ENCODE measurements around the gene METTL23. TPM values are rescaled to one million over a fixed set of nuclear protein-coding genes. Genes with fewer than 3 reads are reported as not detected.
"Not testable (repeated sequence)": the region's sequence is repeated elsewhere in the genome, so short reads cannot be mapped to it uniquely, and the experiment has no call there.

METTL23 gene
- polyA plus RNA-seq, 12 donors, result 11.9 to 28.1 (median 21.1) TPM; not detected in 1

DNA sequence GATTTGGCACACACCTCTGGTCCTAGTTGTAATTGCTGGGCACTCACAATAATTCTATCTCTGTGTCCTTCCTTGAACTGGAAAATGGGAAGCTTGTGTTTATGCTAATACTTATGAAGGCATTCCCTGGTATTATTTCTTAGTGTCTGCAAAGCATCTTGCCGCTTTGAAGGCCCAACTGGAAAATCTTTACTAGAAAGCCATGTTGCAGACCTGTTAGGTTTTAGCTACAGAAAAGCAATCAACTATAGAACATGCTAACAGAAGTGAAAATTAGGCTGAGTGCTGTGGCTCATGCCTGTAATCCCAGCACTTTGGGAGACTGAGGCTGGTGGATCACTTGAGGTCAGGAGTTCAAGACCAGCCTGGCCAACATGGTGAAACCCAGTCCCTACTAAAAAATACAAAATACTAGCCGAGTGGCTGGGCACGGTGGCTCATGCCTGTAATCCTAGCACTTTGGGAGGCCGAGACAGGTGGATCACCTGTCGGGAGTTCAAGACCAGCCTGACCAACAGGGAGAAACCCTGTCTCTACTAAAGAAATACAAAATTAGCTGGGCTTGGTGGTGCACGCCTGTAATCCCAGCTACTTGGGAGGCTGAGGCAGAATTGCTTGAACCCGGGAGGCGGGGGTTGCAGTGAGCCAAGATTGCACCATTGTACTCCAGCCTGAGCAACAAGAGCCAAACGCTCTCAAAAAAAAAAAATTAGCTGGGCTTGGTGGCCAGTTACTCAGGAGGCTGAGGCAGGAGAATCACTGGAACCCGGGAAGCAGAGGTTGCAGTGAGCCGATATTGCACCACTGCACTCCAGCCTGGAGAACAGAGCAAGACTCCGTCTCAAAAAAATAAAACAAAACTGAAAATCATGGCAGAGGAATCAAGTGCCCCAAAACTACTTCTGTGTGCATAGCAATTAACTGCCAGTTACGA lies 5.4 kb downstream of the METTL23 start:
- DNase-seq, result not testable (repeated sequence)

DNA sequence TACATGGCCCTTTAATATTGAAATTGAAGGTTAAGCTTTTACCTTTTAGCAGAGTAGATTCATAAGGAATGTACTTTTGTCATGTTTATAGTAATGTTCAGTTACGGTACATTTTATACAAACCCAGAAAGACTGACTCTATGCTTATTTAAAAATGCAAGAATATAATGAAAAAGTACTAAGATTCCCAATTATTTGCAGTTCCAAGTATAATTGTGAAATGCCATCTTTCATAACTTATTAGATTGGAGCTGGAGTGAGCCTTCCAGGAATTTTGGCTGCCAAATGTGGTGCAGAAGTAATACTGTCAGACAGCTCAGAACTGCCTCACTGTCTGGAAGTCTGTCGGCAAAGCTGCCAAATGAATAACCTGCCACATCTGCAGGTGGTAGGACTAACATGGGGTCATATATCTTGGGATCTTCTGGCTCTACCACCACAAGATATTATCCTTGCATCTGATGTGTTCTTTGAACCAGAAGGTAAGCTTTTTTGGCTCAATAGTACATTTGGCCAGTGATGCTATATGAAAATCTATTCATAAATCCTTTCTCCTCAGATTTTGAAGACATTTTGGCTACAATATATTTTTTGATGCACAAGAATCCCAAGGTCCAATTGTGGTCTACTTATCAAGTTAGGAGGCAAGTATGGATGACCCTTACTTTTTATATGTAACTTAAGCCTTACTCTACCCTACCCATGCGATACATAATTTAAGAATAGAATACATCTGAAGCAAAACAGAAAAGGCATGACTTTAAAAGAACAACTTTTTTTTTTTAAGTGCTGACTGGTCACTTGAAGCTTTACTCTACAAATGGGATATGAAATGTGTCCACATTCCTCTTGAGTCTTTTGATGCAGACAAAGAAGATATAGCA lies 6.3 kb downstream of the METTL23 start:
- DNase-seq, result no peak

DNA sequence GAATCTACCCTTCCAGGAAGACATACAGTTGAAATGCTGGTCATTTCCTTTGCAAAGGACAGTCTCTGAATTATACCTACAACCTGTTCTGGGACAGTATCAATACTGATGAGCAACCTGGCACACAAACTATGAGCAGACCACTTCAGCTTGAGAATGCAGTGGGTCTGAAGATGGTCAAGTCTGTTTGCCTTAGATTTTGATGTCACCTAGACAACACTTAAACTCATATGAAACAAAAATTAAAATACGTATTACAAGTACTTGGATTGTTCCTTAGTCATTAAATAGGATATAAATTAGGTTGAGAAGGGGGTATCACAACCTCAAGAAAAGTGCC lies 6.9 kb downstream of the METTL23 start:
- DNase-seq, result no peak

DNA sequence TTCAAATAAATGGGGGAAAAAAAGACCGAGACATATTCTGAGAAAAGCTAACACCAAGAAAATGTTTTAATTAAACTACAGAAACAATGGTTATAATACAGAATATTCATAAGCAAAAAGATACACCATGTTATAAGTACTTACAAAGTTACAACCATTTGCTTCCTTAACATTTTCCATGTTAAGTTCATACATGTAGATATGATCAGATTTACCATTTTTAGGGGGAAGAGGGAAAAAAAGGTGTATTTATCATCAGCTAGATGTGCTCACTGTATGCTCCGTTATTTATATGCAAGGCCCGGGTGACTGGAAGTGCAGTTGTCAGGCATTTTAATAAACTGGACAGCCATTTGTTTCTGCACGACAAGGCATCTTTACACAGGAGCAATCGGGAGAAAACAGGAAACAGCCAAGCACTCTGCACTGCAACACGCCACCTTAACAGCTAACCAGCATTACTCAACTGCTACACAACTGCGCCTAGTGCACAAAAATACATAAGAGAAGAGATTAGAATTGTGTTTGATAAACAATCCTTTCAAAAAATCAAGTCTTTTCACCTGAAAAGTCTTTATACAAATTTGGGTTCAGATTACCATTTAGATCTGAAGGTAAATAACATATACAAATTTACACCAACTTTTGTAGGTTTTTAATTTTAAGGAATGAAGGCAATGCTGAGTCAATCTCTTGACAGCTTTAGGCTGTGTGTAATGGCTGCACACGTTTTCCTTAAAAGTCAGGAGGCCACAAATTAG lies 7.6 kb downstream of the METTL23 start:
- no peak for DNase-seq

DNA sequence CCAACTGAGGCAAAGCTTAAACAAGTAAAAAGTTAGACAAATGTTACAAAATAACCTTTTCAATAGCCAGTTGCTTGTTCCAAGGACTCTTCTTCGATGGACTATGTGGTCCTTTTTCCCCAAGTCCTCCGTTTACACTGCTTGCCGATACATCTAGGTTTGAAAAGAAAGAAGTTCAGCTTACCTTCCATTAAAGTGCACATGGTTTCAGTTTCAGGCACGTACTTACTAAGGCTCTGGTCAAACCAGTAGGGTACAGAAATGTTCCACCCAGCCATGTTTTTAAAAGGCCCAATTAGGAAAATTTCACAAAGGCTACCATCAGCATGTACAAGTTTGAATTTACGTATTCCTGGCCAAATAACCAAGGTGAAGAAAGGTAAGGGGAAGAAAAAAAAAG lies 8.4 kb downstream of the METTL23 start:
- no peak for DNase-seq

DNA sequence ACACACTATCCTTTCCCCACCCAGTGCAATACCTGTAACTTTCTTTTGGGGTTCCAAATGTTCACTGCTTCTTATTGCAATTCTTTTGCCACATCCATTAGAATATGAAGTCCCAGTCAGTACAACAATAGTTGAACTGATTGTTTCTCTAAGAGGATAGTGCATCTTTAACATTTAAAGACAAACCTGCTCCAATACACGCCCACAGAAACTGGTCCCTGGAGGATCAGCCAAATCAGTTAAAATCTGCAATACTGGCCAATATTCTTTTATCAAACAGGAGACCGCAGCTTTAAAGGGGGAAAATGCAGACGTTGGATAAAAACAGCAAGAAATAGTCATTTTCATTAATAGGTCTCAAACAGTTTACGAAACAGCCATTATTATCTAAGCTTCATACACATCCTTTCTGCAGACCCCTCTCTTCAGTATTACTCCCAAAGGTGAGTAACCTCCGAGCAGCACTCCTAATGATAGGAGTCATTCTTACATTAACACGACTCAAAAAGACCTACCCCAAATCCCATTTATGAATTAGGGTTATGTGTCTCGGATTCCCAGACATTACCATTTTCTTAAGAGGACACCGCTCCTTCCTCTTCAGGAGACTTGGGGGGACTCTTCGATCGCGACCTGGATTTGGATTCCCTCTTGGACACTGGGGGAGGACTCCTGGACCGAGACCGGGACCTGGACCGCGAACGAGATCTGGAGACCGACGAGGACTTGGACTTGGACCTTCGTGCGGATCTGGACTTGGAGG lies 9.1 kb downstream of the METTL23 start:
- no peak for DNase-seq

DNA sequence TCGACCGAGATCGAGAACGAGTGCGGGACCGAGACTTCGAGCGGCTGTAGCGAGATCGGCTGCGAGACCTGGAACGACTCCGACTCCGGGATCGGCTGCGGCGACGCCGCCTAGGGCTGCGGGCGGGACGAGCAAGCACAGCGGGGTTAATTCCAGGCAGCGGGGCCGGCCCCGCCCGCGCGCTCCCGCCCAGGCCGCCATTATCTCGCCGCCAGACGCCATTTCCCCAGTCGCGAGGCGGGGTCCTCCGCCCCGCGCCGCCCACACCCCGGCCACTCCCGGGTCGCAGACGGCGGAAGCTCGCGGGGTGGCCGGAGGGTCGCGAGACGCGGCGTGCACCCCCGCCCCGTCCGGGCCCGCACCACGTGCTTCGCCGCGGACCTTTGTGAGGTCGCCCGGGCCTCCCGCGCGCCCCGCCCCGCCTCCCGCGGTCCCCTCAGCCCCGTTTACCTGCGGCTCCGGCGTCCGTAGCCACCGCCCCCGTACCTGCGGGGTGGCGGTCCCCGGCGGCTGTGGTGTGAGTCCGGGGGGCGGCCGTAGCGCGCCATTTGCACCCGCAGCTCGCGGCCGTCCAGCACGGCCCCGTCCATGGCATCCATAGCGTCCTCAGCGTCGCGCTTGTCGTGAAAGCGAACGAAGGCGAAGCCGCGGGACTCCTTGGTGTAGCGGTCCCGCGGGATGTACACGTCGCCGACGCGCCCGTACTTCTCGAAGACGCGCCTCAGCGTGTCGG lies 9.9 kb downstream of the METTL23 start:
- peak; percentile 76 for DNase-seq

DNA sequence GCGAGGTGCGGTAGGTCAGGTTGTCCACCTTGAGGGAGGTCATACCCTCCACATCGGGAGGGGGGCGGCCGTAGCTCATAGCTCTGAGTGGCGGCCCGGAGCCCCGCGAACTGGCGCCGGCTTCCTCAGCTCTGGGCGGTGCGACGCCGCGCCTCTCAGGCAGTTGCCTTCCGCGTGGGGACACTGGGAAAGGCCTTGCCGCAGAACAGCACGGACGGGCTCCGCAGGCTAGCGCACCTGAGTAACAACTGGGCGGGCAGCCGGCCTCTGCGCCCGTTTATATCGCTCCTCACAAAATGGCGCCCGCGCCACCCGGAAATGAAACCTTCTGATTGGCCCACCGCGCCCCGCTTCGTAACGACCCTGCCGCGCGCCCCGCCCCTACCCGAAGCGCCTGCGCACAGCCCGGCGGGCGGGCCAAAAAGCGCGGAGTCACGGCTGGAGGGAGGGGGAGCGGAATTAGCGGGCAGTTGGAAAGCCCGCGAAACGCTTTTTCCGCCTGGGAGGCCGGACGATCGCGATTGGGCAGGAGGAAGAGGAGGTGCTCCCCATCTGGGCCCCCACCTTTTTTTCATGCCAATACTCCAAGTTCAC lies 10.5 kb downstream of the METTL23 start, which contains the start of gene SRSF2:
Gene SRSF2, minus strand, starts transcription at position 250 of the 594 bp plus-strand sequence. Its CDS starts 171 bp downstream, at position 79.
- peak; percentile 98 for DNase-seq

DNA sequence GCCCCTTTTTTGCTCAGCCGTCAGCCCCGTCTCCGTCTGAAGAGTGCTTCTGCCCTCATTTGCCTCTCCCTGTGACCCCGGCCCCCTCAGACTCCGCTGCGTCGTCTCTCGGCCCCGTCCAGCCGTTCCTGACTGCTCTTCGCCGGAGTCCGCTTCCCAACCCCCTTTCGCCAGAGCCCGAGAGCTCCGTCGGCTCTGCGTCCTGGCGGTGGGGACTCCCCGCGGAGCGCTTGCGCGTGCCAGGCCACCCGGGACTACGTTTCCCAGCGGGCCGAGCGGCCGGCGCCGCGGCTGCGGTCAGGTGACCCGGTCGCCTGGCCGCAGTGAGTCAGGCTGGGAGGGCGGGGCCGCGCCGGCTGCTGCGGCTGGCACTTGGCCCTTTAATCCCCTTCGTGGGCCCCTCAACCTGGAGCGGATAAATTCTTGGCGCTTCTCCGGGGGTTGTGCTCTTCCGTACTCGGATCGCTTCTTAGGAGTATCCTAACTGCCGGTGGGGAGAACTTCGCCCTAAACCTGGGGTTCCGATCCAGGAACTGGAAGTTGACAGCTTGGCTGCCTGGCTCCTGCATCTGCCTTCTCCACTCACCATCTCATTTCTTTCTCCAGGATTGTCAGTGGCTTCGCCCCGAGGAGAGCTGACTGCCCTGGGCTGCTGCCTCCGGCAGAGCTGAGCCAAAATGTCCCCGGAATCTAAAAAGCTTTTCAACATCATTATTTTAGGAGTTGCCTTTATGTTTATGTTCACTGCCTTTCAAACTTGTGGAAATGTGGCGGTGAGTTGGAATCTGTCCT lies 11.2 kb downstream of the METTL23 start, which contains the start of gene MFSD11:
Gene MFSD11, plus strand, starts transcription at position 444 of the 792 bp plus-strand sequence. Its CDS starts 234 bp downstream, at position 678.
- DNase-seq, result peak; percentile 96

DNA sequence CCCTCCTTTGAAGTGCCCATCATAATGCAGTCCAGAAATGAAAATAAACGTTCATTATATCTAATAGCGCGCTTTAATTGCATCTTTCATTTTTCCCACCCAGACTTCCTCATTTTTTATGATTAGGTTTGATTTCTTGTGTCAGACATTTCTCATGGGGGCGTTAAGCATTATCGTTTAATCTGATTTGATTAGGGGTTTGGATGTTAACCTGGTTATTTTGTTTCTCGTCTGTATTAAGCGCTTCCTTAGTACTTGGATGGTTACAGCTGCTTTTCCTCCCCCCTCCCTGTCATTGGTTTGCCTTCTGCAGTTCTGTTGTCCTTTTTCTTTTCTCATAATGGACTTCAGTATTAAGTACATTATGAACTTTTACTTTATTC lies 11.8 kb downstream of the METTL23 start:
- peak; percentile 28 for DNase-seq

DNA sequence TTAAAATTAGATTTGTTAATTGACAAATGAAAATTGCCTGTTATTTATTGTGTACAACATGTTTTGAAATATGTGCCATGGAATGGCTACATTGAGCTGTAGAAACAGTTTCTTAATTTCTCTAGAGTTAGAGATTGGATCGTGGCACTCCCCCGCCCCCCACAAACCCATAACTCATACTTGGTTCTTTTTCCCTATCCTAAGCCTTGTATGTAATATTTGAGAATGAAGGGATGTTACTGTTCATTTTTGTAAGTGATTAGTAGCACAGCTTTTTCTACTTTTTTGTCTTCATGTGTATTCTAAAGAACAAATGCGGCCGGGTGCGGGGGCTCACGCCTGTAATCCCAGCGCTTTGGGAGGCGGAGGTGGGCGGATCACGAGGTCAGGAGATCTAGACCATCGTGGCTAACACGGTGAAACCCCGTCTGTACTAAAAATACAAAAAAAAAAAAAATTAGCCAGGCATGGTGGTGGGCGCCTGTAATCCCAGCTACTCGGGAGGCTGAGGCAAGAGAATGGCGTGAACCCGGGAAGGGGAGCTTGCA lies 13.0 kb downstream of the METTL23 start:
- not testable (repeated sequence) for DNase-seq

DNA sequence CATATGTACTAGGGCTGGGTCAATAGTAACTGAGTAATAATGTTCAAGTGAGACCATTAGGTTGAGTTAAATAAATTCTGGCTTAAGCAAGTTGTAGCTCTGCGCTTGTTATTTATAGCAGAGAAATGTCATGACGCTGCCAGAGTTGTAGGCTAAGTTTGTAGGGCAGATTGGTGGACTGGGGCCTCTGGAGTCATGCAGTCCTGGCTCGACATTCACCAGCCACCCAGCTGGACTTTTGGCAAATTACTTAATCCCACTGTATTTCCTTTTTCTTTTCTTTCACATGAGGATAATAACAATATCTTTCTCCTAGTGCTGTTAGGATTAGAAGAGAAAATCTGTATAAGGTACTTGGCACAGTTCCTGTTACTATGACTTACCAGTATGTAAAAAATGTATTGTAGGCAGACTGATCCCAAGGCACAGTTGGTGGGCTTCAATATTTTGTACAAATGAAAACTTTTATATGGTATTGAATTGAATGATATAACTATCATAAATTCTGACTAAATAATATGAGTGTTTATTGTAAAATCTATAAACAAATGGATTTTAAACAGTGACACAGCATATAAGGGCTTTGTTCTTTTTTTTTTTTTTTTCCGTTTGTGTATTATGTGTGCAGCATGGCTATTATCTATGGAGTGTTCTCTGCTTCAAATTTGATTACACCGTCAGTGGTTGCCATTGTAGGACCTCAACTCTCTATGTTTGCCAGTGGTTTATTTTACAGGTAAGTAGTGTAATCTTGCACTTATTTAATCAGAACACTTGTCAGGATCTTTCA lies 13.9 kb downstream of the METTL23 start:
- DNase-seq, result peak; percentile 37

DNA sequence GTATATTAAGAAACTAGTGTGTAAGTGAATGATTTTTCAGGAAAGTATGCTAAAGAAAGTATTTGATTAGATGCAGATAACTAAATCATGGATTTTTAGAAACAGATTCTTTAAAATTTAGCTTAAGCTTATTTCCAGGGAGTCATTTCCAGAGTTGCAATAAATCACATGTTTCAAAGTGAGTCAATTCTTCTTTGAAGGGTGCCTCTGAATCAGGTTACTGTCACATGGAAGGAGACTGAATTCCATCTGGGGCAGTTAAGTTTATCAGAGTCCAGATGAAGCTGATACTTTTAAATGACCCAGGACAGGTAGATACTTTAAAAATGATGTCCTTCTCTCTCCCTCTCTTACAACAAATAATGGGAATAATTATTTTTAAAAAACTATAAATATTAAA lies 16.3 kb downstream of the METTL23 start:
- DNase-seq, result no peak

DNA sequence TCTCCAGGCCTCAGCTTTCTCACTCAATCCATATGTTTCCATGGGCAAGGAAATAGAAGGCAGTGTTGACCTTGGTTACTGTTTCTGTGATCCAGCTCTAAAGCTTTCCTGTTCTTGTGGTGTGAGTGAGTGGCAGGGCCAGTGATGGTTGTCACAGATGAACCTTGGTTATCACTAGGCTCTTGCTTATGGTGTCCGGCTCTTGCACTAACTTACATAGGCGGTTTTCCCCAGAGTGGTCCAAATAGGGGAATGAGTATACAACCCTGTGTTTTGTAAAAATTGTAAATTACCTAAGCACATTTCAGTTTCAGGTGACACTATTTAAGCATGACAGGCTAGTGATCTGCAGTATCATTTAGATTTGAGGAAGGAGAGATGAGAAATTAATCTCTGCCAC lies 18.1 kb downstream of the METTL23 start:
- DNase-seq, result no peak

DNA sequence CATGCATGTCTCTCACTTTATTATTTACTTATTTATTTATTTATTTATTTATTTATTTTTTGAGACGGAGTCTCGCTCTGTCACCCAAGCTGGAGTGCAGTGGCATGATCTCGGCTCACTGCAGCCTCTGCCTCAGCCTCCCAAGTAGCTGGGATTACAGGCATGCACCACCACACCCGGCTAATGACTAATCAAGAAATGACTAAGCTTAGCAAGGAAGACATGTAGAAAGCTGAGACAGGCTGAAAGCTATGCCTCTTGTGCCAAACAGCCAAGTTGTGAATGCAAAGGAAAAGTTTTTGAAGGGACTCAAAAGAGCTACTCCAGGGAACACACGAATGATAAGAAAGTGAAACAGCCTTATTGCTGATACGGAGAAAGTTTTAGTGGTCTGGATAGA lies 19.1 kb downstream of the METTL23 start:
- DNase-seq, result not testable (repeated sequence)

DNA sequence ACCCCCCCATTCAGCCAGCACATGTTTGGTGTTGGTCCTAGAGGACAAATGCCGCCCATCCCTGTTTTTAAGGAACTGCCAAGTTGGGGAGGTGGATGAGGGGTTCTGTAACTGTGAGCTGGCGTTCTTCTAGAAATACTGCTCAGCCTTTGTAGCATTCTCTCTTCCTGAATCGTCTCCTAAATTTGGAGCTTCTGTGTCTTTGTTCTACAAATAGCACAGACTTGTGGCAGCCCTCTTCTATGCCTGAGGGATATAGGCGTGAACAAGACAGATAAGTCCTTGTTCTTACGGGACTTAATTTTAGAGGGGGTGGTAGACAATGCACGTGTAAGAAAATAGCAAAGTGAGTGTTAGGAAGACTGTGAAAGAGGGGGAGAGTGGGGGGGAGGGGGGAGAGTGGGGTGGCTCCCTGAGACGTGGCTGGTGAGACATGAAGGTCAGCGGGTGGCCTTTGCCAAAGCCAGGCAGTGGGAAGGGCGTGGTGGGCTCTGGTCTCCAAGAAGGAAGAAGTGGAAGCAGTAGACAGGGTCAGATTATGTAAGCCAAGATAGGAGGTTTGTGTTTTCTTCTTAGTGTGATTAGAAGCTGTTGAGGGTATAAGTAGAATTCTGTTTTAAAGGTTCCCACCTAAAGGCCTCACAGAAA lies 21.2 kb downstream of the METTL23 start:
- no peak for DNase-seq

DNA sequence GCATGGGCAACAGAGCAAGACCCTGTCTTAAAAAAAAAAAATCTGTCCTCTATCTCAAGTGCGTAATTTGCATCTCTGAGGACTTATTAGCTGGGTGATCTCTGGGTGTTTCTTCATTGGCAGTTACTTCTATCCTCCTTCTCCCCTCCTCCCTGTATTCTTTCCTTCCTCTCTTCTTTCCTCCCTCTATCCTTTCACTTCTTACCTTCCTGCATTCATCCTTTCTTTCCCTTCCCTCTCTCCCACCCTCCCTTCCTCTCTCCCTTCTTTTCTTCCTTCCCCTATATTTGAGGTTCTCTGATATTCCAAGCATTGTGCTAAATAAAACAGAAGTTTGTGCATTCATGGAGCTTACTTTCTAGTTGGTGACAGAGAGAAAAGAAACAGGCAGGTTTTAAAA lies 22.0 kb downstream of the METTL23 start:
- no peak for DNase-seq

Measured in muscle of arm (tissue), 12 donors.